Bronchial epithelial cell (primary cell): Measurements from ENCODE around the gene GOLGA6L4. TPM values are rescaled to one million over a fixed set of nuclear protein-coding genes. Genes with fewer than 3 reads are reported as not detected.
"Not testable (repeated sequence)": the region's sequence is repeated elsewhere in the genome, so short reads cannot be mapped to it uniquely, and the experiment has no call there.

ENCODE experiments used
- DNase-seq: peaks from one replicate; pipeline ENCODE4 v3.0.0-alpha.2; 2010; ENCODE audit warnings: low read depth
- FAIRE-seq: peaks from 2 replicates; lab custom pipeline; 2011; peaks lifted over from hg19 to GRCh38; lab: Jason Lieb, UNC
- H3K27me3 ChIP-seq: 2 replicates; pipeline ENCODE4 v1.5.1; 2011; ENCODE audit warnings: low read length; ENCODE audit not compliant: control insufficient read depth, insufficient read depth
- H3K36me3 ChIP-seq: 2 replicates; pipeline ENCODE4 v1.5.1; 2011; ENCODE audit warnings: low read length; ENCODE audit not compliant: control insufficient read depth, insufficient read depth
- H3K4me3 ChIP-seq: 2 replicates; pipeline ENCODE4 v1.5.1; 2011; ENCODE audit warnings: mild to moderate bottlenecking, low read depth, low read length, control low read depth
- CTCF ChIP-seq: IDR thresholded peaks from 2 replicates; pipeline ENCODE4 v1.5.1; 2011; ENCODE audit warnings: mild to moderate bottlenecking, moderate library complexity, low read length, control low read depth, inconsistent platforms; ENCODE audit not compliant: insufficient read depth, severe bottlenecking
- total RNA-seq: library from RNA; depleted of rRNA; stranded (reverse); fragments of >200 nt; gene quantifications from 2 replicates; pipeline ENCODE4 v1.2.1, GENCODE V29; 2014

GOLGA6L4 gene
- 0.53 and 1.3 TPM in 2 replicates for total RNA-seq

- not testable (repeated sequence) for H3K27me3 ChIP-seq, DNase-seq, H3K4me3 ChIP-seq, FAIRE-seq, H3K36me3 ChIP-seq
Measured at GRCh38 chr15:84235573-84235972, at the start of gene GOLGA6L4. GOLGA6L4 (plus strand) TSS chr15:84235773; CDS start chr15:84235835, 62 bp downstream.

DNA sequence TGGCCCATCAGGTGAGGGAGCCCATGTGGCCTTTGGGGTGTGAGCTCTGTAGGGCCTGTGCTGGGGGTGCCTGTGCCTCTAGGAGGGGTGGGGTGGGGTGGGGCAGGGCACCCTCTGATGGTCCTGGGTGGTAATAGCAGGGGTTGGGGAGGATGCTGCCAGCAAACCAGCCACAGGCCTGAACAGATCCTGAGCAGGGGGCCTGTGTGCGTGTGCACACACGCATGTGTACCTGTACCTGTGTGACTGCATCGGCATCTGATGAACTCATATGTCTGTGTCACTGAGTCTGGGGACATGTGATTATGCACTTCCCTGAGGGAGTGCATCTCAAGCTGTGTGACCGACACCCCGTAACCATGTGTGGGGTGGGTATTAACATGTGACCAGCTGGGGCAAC is 42.6 kb upstream of the GOLGA6L4 start:
- FAIRE-seq, DNase-seq, H3K27me3 ChIP-seq, H3K36me3 ChIP-seq, H3K4me3 ChIP-seq: not testable (repeated sequence)

GRCh38 chr15:84195603-84196002 is 40.0 kb upstream of the GOLGA6L4 start:
- not testable (repeated sequence) for H3K27me3 ChIP-seq, H3K36me3 ChIP-seq, DNase-seq, FAIRE-seq, H3K4me3 ChIP-seq

DNA sequence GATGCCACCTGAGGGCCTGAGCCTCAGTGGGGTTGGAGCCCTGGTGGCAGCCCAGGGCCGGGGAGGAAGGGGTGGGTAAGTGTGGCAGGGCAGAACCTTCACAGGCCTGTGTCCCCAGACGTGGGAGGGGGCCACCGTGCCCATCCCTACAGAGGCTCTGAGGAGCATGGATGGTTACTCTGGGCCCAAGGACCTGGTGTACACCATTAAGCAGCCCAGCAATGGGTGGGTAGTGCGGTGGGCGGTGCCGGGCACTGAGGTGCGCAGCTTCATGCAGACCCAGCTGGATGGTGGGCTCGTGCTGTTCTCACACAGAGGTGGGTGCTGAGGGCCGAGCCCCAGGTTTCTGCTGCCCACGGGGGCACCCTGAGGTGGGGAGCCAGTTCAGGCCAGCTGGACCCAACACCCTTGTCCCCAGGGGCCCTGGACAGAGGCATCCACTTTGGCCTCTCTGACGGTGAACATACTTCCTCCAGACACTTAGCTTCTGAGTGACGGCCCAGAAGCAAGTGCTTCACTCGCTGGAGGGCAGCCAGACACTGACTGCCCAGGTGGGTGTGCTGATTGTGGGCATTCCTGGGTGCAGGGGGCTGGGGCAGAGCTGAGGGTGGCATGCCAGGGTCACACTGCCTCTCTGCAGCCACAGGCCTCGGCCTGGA is 38.9 kb upstream of the GOLGA6L4 start:
- DNase-seq, FAIRE-seq, H3K27me3 ChIP-seq, H3K4me3 ChIP-seq, H3K36me3 ChIP-seq: not testable (repeated sequence)

DNA sequence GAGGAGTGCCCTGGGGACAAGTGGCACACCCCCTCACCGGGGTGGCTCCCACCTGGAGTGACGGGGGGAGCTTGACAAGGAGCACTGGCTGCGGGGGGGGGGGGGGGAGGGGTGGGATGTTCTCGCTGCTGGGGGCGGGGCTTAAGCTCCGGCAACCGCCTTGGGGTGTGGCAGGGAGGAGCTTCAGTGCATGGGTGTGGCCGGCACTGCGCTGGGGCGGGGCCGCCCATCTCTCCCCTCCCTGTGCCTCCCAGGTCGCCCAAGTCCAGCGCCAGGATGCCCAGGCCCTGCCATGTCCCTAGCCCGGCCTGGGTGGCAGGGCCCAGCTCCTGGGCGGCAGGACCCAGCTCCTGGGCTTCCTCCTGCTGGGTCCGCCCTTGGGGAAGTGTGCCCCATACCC is 35.7 kb upstream of the GOLGA6L4 start:
- not testable (repeated sequence) for H3K4me3 ChIP-seq, H3K36me3 ChIP-seq, FAIRE-seq, H3K27me3 ChIP-seq, DNase-seq

DNA sequence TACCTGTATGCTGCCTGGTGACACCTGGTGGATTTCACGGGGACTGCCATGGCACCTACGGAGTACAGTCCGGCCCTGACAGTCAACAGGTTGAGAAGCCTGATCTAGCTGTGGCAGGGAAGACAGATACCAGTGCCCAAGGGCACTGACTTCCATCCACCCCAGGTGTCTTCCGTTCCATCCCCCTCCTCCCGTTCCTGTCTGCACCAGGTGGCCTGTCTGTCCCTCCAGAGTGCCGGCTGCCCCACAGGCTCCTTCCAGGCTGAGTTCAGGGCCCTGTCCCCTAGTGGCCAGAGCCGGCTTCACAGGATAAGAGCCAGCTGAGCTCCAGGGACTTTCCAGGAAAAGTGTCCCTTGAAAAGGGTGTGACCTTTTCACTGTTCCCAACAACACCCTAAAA is 10.9 kb downstream of the GOLGA6L4 start:
- not testable (repeated sequence) for DNase-seq, H3K27me3 ChIP-seq, FAIRE-seq, H3K36me3 ChIP-seq, H3K4me3 ChIP-seq
- peak; percentile 6 for TF ChIP-seq CTCF
